H9 (cell line): ENCODE results near the gene BRF1. TPM values are rescaled to one million over a fixed set of nuclear protein-coding genes. Genes with fewer than 3 reads are reported as not detected.

Experiments
- DNase-seq: peaks from one replicate; pipeline ENCODE4 v3.0.0-alpha.2; 2017
- H2AFZ ChIP-seq: one replicate; pipeline ENCODE4 v1.6.1; 2013; ENCODE audit warnings: mild to moderate bottlenecking, low read length, control low read depth, moderate library complexity
- H2AK5ac ChIP-seq: 2 replicates; pipeline ENCODE4 v1.6.1; 2013; ENCODE audit warnings: low read length, control low read depth, mixed read lengths; ENCODE audit not compliant: insufficient read length
- H2BK120ac ChIP-seq: one replicate; pipeline ENCODE4 v1.6.1; 2013; ENCODE audit warnings: low read depth, mild to moderate bottlenecking, low read length, control low read depth, inconsistent platforms; ENCODE audit not compliant: poor library complexity, severe bottlenecking
- H2BK12ac ChIP-seq: 2 replicates; pipeline ENCODE4 v1.6.1; 2013; ENCODE audit warnings: low read length, control low read depth, mixed read lengths, low read depth; ENCODE audit not compliant: insufficient read length
- H2BK15ac ChIP-seq: 2 replicates; pipeline ENCODE4 v1.6.1; 2013; ENCODE audit warnings: low read depth, low read length, control low read depth
- H2BK20ac ChIP-seq: one replicate; pipeline ENCODE4 v1.6.1; 2013; ENCODE audit warnings: low read depth, mild to moderate bottlenecking, low read length, control low read depth, inconsistent platforms; ENCODE audit not compliant: poor library complexity, severe bottlenecking
- H2BK5ac ChIP-seq: 2 replicates; pipeline ENCODE4 v1.6.1; 2013; ENCODE audit warnings: low read length, control low read depth, mixed read lengths; ENCODE audit not compliant: insufficient read length
- H3K14ac ChIP-seq: 2 replicates; pipeline ENCODE4 v1.6.1; 2013; ENCODE audit warnings: low read length, control low read depth; ENCODE audit not compliant: insufficient read depth
- H3K18ac ChIP-seq: 2 replicates; pipeline ENCODE4 v1.6.1; 2013; ENCODE audit warnings: low read depth, mild to moderate bottlenecking, mixed read lengths, low read length, control low read depth; ENCODE audit not compliant: insufficient read length
- H3K23ac ChIP-seq: 2 replicates; pipeline ENCODE4 v1.6.1; 2013; ENCODE audit warnings: low read length, control low read depth, mixed read lengths, low read depth; ENCODE audit not compliant: insufficient read length
- H3K23me2 ChIP-seq: 2 replicates; pipeline ENCODE4 v1.6.1; 2013; ENCODE audit warnings: low read depth, mild to moderate bottlenecking, mixed read lengths, low read length, control low read depth; ENCODE audit not compliant: insufficient read length, poor library complexity, severe bottlenecking
- H3K27ac ChIP-seq: 2 replicates; pipeline ENCODE4 v1.5.1; 2013; ENCODE audit warnings: low read length, control low read depth, mixed read lengths, low read depth; ENCODE audit not compliant: insufficient read length
- H3K27me3 ChIP-seq: 2 replicates; pipeline ENCODE4 v1.6.1; 2013; ENCODE audit warnings: low read length, control low read depth, inconsistent platforms; ENCODE audit not compliant: insufficient read depth
- H3K4ac ChIP-seq: 2 replicates; pipeline ENCODE4 v1.6.1; 2013; ENCODE audit warnings: low read depth, mild to moderate bottlenecking, control low read depth, inconsistent platforms, low read length, moderate library complexity
- H3K4me1 ChIP-seq: 2 replicates; pipeline ENCODE4 v1.6.1; 2013; ENCODE audit warnings: low read length, control low read depth, inconsistent platforms; ENCODE audit not compliant: insufficient read depth
- H3K4me2 ChIP-seq: 2 replicates; pipeline ENCODE4 v1.6.1; 2013; ENCODE audit warnings: low read length, control low read depth, mixed read lengths; ENCODE audit not compliant: insufficient read length, insufficient read depth
- H3K56ac ChIP-seq: 2 replicates; pipeline ENCODE4 v1.6.1; 2013; ENCODE audit warnings: low read depth, mild to moderate bottlenecking, mixed read lengths, low read length, control low read depth; ENCODE audit not compliant: insufficient read length
- H3K79me1 ChIP-seq: 2 replicates; pipeline ENCODE4 v1.6.1; 2013; ENCODE audit warnings: low read depth, mild to moderate bottlenecking, moderate library complexity, low read length, control low read depth, inconsistent platforms; ENCODE audit not compliant: insufficient read depth, poor library complexity, severe bottlenecking
- H3K79me2 ChIP-seq: 2 replicates; pipeline ENCODE4 v1.6.1; 2013; ENCODE audit warnings: low read length, control low read depth, inconsistent platforms; ENCODE audit not compliant: insufficient read depth
- H3K9ac ChIP-seq: 2 replicates; pipeline ENCODE4 v1.6.1; 2013; ENCODE audit warnings: low read length, control low read depth, mixed read lengths; ENCODE audit not compliant: insufficient read length; ENCODE audit errors: extremely low read depth
- H3K9me3 ChIP-seq: one replicate; pipeline ENCODE4 v1.6.1; 2013; ENCODE audit warnings: low read depth, low read length, inconsistent platforms; ENCODE audit not compliant: control insufficient read depth
- H3T11ph ChIP-seq: one replicate; pipeline ENCODE4 v1.6.1; 2013; ENCODE audit warnings: mild to moderate bottlenecking, low read length, control low read depth, inconsistent platforms
- H4K20me1 ChIP-seq: one replicate; pipeline ENCODE4 v1.6.1; 2013; ENCODE audit not compliant: control insufficient read depth, insufficient read length, insufficient read depth
- H4K5ac ChIP-seq: 2 replicates; pipeline ENCODE4 v1.6.1; 2013; ENCODE audit warnings: low read depth, mild to moderate bottlenecking, mixed read lengths, low read length, control low read depth; ENCODE audit not compliant: insufficient read length
- H4K8ac ChIP-seq: replicated peaks from 2 replicates; pipeline ENCODE4 v1.6.1; 2013; ENCODE audit warnings: low read length, control low read depth, mixed read lengths, low read depth; ENCODE audit not compliant: insufficient read length
- H4K91ac ChIP-seq: 2 replicates; pipeline ENCODE4 v1.6.1; 2013; ENCODE audit warnings: low read depth, mild to moderate bottlenecking, moderate library complexity, mixed read lengths, low read length, control low read depth; ENCODE audit not compliant: insufficient read length
- H3K27ac Mint-ChIP-seq, 3 experiments: 2 replicates in 2 of 3; 3 replicates in 1 of 3; pipeline ENCODE4 v1.8.0; 2020 to 2021; ENCODE audit warnings: mixed read lengths in 3 of 3, mild to moderate bottlenecking in 1 of 3, moderate library complexity in 1 of 3
- H3K27me3 Mint-ChIP-seq: 2 replicates; pipeline ENCODE4 v1.8.0; 2021; ENCODE audit warnings: low read depth, mild to moderate bottlenecking, moderate library complexity, mixed read lengths
- H3K36me3 Mint-ChIP-seq, 3 experiments: 2 replicates in 2 of 3; 3 replicates in 1 of 3; pipeline ENCODE4 v1.8.0; 2020 to 2021; ENCODE audit warnings: low read depth in 3 of 3, mixed read lengths in 3 of 3; ENCODE audit not compliant: insufficient read depth in 1 of 3
- H3K4me1 Mint-ChIP-seq, 2 experiments: 2 replicates each; pipeline ENCODE4 v1.8.0; 2020; ENCODE audit warnings: mixed read lengths in 2 of 2
- H3K4me3 Mint-ChIP-seq, 2 experiments: 2 replicates in 1 of 2; 3 replicates in 1 of 2; pipeline ENCODE4 v1.8.0; 2020 to 2021; ENCODE audit warnings: mild to moderate bottlenecking in 2 of 2, mixed read lengths in 2 of 2, moderate library complexity in 1 of 2
- H3K9me3 Mint-ChIP-seq, 2 experiments: 2 replicates in 1 of 2; 3 replicates in 1 of 2; pipeline ENCODE4 v1.8.0; 2020; ENCODE audit warnings: mild to moderate bottlenecking in 2 of 2, mixed read lengths in 2 of 2, moderate library complexity in 1 of 2
- CTCF ChIP-seq: fragments of 200-600 bp; sonication (generic); conservative IDR thresholded peaks from 3 replicates; pipeline ENCODE4 v1.8.0; 2021; ENCODE audit warnings: antibody characterized with exemption, mild to moderate bottlenecking
- WGBS: extraction: QIAGEN DNeasy Blood & Tissue Kit; methylation state at CpG from one replicate; pipeline ENCODE4 v1.1.7; 2013; ENCODE audit warnings: missing lambda C conversion rate, low lambda C conversion rate, mixed read lengths; ENCODE audit not compliant: insufficient read length; ENCODE audit errors: extremely low coverage; 5-methylcytosine and 5-hydroxymethylcytosine counted together
- total RNA-seq: library from RNA; stranded (reverse); gene quantifications from 2 replicates; pipeline ENCODE4 v1.2.1, GENCODE V29; 2021

The BRF1 gene
- total RNA-seq, 1 experiment from 2014 or later: 28.3 TPM

DNA sequence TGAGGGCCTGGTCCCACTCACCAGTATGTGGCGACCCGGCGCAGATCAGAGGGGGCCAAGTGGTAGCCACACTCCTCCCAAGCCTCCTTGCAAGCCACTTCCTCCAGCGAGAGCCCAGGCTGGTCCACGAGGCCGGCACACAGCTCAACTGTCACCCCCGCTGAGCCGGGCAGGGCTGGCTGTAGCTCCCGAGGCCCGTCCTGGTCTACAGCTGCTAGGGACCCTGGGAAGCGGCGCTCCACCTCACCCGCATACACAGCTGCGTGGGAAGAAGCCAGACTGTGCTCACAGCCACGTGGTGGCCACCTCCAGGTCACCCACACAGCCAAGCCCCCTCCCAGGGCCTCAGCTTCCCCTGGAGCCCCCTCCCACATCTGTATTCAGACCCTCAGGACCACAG is 124.3 kb downstream of the BRF1 start:
- Histone ChIP-seq H3K79me2 (no peaks in the 10 kb centered on the region), H3K4me1 (no peaks in the 10 kb centered on the region), H3K79me1 (no peaks in the 10 kb centered on the region), H3T11ph (no peak overlapping the region), H3K9ac (no peak overlapping the region), H2BK5ac (no peak overlapping the region), H2BK12ac (no peak overlapping the region), H3K4me2 (no peak overlapping the region), H4K5ac (no peak overlapping the region), H2AFZ (no peak overlapping the region), H3K23me2 (no peaks in the 10 kb centered on the region), H3K9me3 (no peaks in the 10 kb centered on the region), H3K14ac (no peak overlapping the region), H3K23ac (no peak overlapping the region), H2BK120ac (no peak overlapping the region), H2BK20ac (no peak overlapping the region), H3K27ac (no peak overlapping the region), H2AK5ac (no peak overlapping the region), H3K27me3 (no peaks in the 10 kb centered on the region; the same call in 1 of the 2 replicates), H3K18ac (no peak overlapping the region), H4K20me1 (no peaks in the 10 kb centered on the region), H4K8ac (no peak overlapping the region), H3K56ac (no peak overlapping the region), H4K91ac (no peak overlapping the region), H3K4ac (no peak overlapping the region), H2BK15ac (no peak overlapping the region)
- DNase-seq: no peak
- no CpG with 5 or more reads among the region's 15 CpGs for WGBS
- H3K36me3 Mint-ChIP-seq: no peaks in the 10 kb centered on the region
- H3K27ac Mint-ChIP-seq: no peak overlapping the region
- no peak overlapping the region for H3K4me3 Mint-ChIP-seq
- TF ChIP-seq CTCF: no peak
- H3K27me3 Mint-ChIP-seq: peaks cover 4% of the 10 kb centered on the region
- H3K9me3 Mint-ChIP-seq: no peaks in the 10 kb centered on the region
- peaks cover 6 to 10% of the 10 kb centered on the region in 2 experiments for H3K4me1 Mint-ChIP-seq
